Mesodermal cell (in vitro differentiated cells): ENCODE data around the gene CACNA1C.

ENCODE experiments used
- H3K27ac ChIP-seq: 2 replicates; pipeline ENCODE4 v1.7.0; 2013; ENCODE audit warnings: mild to moderate bottlenecking, low read depth, low read length, moderate library complexity; ENCODE audit not compliant: severe bottlenecking
- H3K36me3 ChIP-seq: 2 replicates; pipeline ENCODE4 v1.7.1; 2013; ENCODE audit warnings: mild to moderate bottlenecking, low read length, moderate library complexity; ENCODE audit not compliant: control insufficient read depth, insufficient read depth
- H3K4me1 ChIP-seq: one replicate; pipeline ENCODE4 v1.7.1; 2013; ENCODE audit warnings: mild to moderate bottlenecking, low read length; ENCODE audit not compliant: insufficient read depth, control insufficient read depth, poor library complexity, severe bottlenecking
- H3K4me3 ChIP-seq: 2 replicates; pipeline ENCODE4 v1.7.0; 2013; ENCODE audit warnings: low read length, control low read depth, mild to moderate bottlenecking; ENCODE audit not compliant: insufficient read depth, poor library complexity, severe bottlenecking; ENCODE audit errors: extremely low read depth
- H3K9me3 ChIP-seq: 2 replicates; pipeline ENCODE4 v1.7.1; 2013; ENCODE audit warnings: mild to moderate bottlenecking, low read length, moderate library complexity; ENCODE audit not compliant: control insufficient read depth
- WGBS, 2 experiments: methylation state at CpG; one replicate each; pipeline ENCODE4 v1.1.5; 2013; ENCODE audit warnings: missing lambda C conversion rate in 2 of 2; ENCODE audit not compliant: insufficient coverage in 2 of 2; 5-methylcytosine and 5-hydroxymethylcytosine counted together

Gene CACNA1C

DNA sequence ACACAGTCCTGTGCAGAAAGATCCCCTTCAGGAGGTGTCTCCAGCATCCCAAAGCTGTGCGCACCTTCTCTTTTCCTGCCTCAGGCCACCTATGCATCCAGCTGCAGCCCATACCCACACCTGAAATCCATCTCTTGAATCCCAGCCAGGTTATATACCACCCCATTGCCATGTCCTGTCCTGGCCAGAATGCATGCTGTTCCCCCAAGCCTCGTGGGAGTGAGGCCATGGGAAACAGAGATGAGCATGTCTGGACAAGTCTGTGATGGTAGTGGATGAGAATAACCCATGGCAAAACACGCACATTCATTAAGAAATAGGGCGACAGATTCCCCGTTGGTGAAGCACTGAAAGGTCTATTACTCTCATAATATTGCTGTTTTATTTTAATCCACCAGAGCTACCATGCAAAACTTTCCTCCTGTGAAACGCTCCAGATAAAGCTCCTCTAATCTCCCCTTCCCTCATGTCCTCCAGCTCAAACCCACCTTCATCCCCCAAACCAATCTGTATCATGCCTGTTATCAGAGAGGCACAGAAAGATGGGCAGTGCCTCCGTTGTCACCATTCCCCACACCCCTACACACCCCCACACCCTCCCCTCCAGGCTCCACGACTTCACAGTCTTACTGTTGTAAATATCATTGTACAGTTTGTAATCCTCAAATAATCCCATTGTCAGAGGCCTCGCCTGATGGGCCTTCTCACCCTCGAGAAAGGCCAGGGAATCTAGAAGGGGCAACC, 644.4 kb downstream of the CACNA1C start:
- no peaks in the 10 kb centered on the region for H3K9me3 ChIP-seq
- H3K27ac ChIP-seq: no peak overlapping the region
- H3K36me3 ChIP-seq: no peaks in the 10 kb centered on the region
- H3K4me1 ChIP-seq: peaks cover 5% of the 10 kb centered on the region
- no peak overlapping the region for H3K4me3 ChIP-seq
- WGBS, 2 experiments: 76 to 85% methylated on average over 4 to 8 of the region's 10 CpGs

GRCh38 chr12:2698566-2698965, 645.8 kb downstream of the CACNA1C start:
- Histone ChIP-seq H3K9me3 (no peaks in the 10 kb centered on the region), H3K4me1 (no peaks in the 10 kb centered on the region), H3K4me3 (no peak overlapping the region), H3K36me3 (no peaks in the 10 kb centered on the region), H3K27ac (no peak overlapping the region)
- WGBS, 2 experiments: 89% methylated on average over 1 of the region's 1 CpG; no CpG with 5 or more reads in 1 of the 2 experiments

GRCh38 chr12:2710701-2711100, 657.9 kb downstream of the CACNA1C start:
- no peaks in the 10 kb centered on the region for H3K4me1 ChIP-seq
- no peak overlapping the region for H3K27ac ChIP-seq
- no peak overlapping the region for H3K4me3 ChIP-seq
- H3K36me3 ChIP-seq: no peaks in the 10 kb centered on the region
- H3K9me3 ChIP-seq: peaks cover 5% of the 10 kb centered on the region
- 20% methylated on average over 1 of the region's 1 CpG; no CpG with 5 or more reads in 1 of the 2 experiments for WGBS, 2 experiments

GRCh38 chr12:2719392-2719791, 666.6 kb downstream of the CACNA1C start:
- 71 to 100% methylated on average over 1 to 2 of the region's 2 CpGs for WGBS, 2 experiments
- no peaks in the 10 kb centered on the region for H3K36me3 ChIP-seq
- H3K27ac ChIP-seq: no peak overlapping the region
- no peaks in the 10 kb centered on the region for H3K9me3 ChIP-seq
- no peaks in the 10 kb centered on the region for H3K4me1 ChIP-seq
- no peak overlapping the region for H3K4me3 ChIP-seq

- Histone ChIP-seq H3K9me3 (no peaks in the 10 kb centered on the region), H3K4me3 (no peak overlapping the region), H3K36me3 (no peaks in the 10 kb centered on the region), H3K4me1 (no peaks in the 10 kb centered on the region), H3K27ac (no peak overlapping the region)
- 92 to 93% methylated on average over 1 of the region's 1 CpG for WGBS, 2 experiments
Measured at GRCh38 chr12:2722806-2723205, 670.0 kb downstream of the CACNA1C start.

- 65 to 83% methylated on average over 6 of the region's 6 CpGs for WGBS, 2 experiments
- H3K27ac ChIP-seq: no peak overlapping the region
Measured at GRCh38 chr12:2732290-2732689, 679.5 kb downstream of the CACNA1C start.

GRCh38 chr12:2733493-2734355, 680.9 kb downstream of the CACNA1C start:
- H3K9me3 ChIP-seq: no peaks in the 10 kb centered on the region
- H3K27ac ChIP-seq: no peak overlapping the region
- H3K36me3 ChIP-seq: no peaks in the 10 kb centered on the region
- WGBS, 2 experiments: 57 to 68% methylated on average over 6 of the region's 13 CpGs
- no peak overlapping the region for H3K4me3 ChIP-seq
- H3K4me1 ChIP-seq: no peaks in the 10 kb centered on the region

More at GRCh38 chr12:2732290-2732689, 679.5 kb downstream of the CACNA1C start:
- no peaks in the 10 kb centered on the region for H3K4me1 ChIP-seq
- H3K9me3 ChIP-seq: no peaks in the 10 kb centered on the region
- H3K36me3 ChIP-seq: no peaks in the 10 kb centered on the region
- no peak overlapping the region for H3K4me3 ChIP-seq

- Histone ChIP-seq H3K4me3 (no peak overlapping the region), H3K27ac (no peak overlapping the region), H3K9me3 (no peaks in the 10 kb centered on the region), H3K36me3 (no peaks in the 10 kb centered on the region), H3K4me1 (no peaks in the 10 kb centered on the region)
- WGBS, 2 experiments: 86% methylated on average over 1 of the region's 1 CpG; no CpG with 5 or more reads in 1 of the 2 experiments
Measured at GRCh38 chr12:2735432-2735831, 682.6 kb downstream of the CACNA1C start.

DNA sequence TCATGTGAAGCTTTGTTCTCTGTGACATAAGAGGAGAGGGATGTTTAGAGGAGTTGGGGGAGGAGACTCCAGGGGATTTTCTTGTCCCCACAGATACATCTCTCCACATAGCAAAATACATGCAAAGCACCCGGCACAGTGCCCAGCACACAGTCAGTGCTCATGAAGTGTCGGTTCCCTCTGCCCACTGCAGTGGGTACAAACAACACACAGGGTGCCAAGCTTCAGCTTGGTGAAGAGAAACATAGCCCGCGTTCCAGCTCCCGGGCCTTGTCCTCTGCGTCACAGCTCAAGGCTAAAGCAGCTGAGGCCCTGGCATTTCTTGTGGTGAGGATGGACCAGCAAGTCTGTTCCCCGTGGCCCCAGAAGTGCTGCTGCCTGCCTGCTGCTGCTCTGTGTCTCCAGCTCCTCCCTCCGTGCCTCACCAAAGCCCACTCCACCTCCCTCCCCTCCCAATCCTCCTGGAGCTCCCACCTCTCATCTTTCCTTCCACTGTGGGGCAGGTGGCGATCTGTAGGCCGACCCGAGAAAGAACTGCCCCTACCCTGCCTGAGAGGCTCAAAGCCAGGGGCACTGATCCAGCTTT, 685.0 kb downstream of the CACNA1C start:
- no peaks in the 10 kb centered on the region for H3K36me3 ChIP-seq
- no peak overlapping the region for H3K27ac ChIP-seq
- no peaks in the 10 kb centered on the region for H3K9me3 ChIP-seq
- no peak overlapping the region for H3K4me3 ChIP-seq
- no peaks in the 10 kb centered on the region for H3K4me1 ChIP-seq
- 81 to 85% methylated on average over 8 to 11 of the region's 11 CpGs for WGBS, 2 experiments

GRCh38 chr12:2739069-2739468, 686.3 kb downstream of the CACNA1C start:
- no peaks in the 10 kb centered on the region for H3K9me3 ChIP-seq
- no peaks in the 10 kb centered on the region for H3K36me3 ChIP-seq
- WGBS, 2 experiments: 76 to 79% methylated on average over 10 to 11 of the region's 11 CpGs
- no peak overlapping the region for H3K27ac ChIP-seq
- H3K4me3 ChIP-seq: no peak overlapping the region
- no peaks in the 10 kb centered on the region for H3K4me1 ChIP-seq
